ENCODE results near the gene ELL3.
"Not testable (repeated sequence)": the region's sequence is repeated elsewhere in the genome, so short reads cannot be mapped to it uniquely, and the experiment has no call there.

Gene ELL3

GRCh38 chr15:43749690-43750345, 26.9 kb downstream of the ELL3 start:
- H3K27me3 ChIP-seq = no peaks in the 10 kb centered on the region
- TF ChIP-seq, protein P1, sequence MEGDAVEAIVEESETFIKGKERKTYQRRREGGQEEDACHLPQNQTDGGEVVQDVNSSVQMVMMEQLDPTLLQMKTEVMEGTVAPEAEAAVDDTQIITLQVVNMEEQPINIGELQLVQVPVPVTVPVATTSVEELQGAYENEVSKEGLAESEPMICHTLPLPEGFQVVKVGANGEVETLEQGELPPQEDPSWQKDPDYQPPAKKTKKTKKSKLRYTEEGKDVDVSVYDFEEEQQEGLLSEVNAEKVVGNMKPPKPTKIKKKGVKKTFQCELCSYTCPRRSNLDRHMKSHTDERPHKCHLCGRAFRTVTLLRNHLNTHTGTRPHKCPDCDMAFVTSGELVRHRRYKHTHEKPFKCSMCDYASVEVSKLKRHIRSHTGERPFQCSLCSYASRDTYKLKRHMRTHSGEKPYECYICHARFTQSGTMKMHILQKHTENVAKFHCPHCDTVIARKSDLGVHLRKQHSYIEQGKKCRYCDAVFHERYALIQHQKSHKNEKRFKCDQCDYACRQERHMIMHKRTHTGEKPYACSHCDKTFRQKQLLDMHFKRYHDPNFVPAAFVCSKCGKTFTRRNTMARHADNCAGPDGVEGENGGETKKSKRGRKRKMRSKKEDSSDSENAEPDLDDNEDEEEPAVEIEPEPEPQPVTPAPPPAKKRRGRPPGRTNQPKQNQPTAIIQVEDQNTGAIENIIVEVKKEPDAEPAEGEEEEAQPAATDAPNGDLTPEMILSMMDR (IDR thresholded peaks at IDR 0.05) = no peak
- DNase-seq = no peak
- H3K36me3 ChIP-seq = peaks cover 4 to 17% (median 6%) of the 10 kb centered on the region in 3 donors
- no peaks in the 10 kb centered on the region for H3K9me3 ChIP-seq
- H3K4me3 ChIP-seq = peak overlapping the region in 1 of 2 donors; percentile 16
- H3K4me1 ChIP-seq = peaks cover 0 to 48% (median 40%) of the 10 kb centered on the region in 4 donors
- intact Hi-C loops (cut with DNase I; ENCODE audit: low total_unique reads) = no loop called here
- H3K27ac ChIP-seq = peak overlapping the region in 1 of 2 donors; percentile 0

GRCh38 chr15:43748376-43748775, 28.4 kb downstream of the ELL3 start:
- Histone ChIP-seq H3K27me3 (no peaks in the 10 kb centered on the region), H3K27ac (no peak overlapping the region), H3K4me3 (peak overlapping the region; percentile 71 to 76), H3K36me3 (peaks cover 0 to 7% (median 0%) of the 10 kb centered on the region in 3 donors), H3K9me3 (no peaks in the 10 kb centered on the region), H3K4me1 (peaks cover 0 to 48% (median 40%) of the 10 kb centered on the region in 4 donors)
- TF ChIP-seq, protein P1 (IDR thresholded peaks at IDR 0.05) = no peak
- intact Hi-C loops (cut with DNase I; ENCODE audit: low total_unique reads) = no loop called here
- DNase-seq = no peak

DNA sequence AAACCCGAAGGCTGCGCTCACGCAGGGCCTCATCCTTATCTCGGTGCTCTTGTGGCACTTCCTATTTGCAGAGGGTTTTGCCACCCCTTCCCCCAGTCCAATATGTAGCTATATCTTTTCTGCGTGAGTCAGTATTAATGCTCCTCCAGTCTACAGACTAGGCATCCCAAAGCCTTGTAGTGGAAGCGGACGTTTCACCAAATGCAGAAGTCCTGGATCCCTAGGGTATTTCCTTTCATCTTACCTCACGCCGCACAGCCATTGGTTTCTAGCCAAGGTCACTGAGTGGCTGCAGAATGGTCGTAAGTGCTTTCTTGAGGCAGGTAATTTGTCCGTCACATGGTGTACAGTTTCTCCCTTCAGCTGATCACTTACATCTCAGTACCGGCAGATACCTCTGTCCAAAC, 29.9 kb downstream of the ELL3 start:
- H3K9me3 ChIP-seq; DNase-seq; H3K27me3 ChIP-seq; intact Hi-C loops (cut with DNase I; ENCODE audit: low total_unique reads); H3K36me3 ChIP-seq: not testable (repeated sequence)
- Histone ChIP-seq H3K4me1 (peaks cover 0 to 45% (median 38%) of the 10 kb centered on the region in 4 donors), H3K27ac (peak overlapping the region; percentile 93 to 96), H3K4me3 (peak overlapping the region; percentile 71 to 76)

DNA sequence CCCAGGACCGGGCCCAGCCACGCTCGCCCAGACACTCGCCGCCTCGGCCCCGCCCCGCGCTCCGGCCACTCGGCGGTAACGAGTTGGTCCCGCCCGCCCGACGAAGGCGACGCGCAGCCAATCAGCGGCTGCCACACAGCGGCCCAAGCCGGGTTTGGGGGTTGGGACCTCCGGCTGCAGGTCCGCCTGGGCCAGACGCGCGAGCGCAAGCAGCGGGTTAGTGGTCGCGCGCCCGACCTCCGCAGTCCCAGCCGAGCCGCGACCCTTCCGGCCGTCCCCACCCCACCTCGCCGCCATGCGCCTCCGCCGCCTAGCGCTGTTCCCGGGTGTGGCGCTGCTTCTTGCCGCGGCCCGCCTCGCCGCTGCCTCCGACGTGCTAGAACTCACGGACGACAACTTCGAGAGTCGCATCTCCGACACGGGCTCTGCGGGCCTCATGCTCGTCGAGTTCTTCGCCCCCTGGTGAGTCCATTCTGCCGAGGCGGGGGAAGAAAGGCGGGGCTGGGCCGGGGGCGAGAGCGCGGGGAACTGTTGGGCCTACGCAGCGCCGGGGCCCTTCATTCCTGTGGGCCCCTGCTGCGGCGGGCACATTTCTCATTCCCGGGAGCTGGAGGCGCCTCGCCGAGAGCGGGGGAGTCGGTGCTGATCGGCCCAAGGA, 30.4 kb downstream of the ELL3 start, which contains the start of gene PDIA3:
Gene PDIA3, plus strand, starts transcription at position 194 of the 658 bp plus-strand sequence. Its CDS starts 102 bp downstream, at position 296.
- H3K27me3 ChIP-seq; intact Hi-C loops (cut with DNase I; ENCODE audit: low total_unique reads); H3K36me3 ChIP-seq; H3K9me3 ChIP-seq: not testable (repeated sequence)
- Histone ChIP-seq H3K4me1 (peaks cover 0 to 40% (median 34%) of the 10 kb centered on the region in 4 donors), H3K4me3 (peak within 1 kb of the TSS; percentile 71 to 76), H3K27ac (peak within 1 kb of the TSS; percentile 93 to 96)
- TF ChIP-seq, protein P1 (IDR thresholded peaks at IDR 0.05) = peak in 1 of 2 experiments; percentile 37
- DNase-seq = peak; percentile 91 to 96

GRCh38 chr15:43735416-43735815, 41.4 kb downstream of the ELL3 start:
- intact Hi-C loops (cut with DNase I; ENCODE audit: low total_unique reads) = no loop called here
- Histone ChIP-seq H3K27me3 (no peaks in the 10 kb centered on the region), H3K9me3 (no peaks in the 10 kb centered on the region), H3K27ac (no peak overlapping the region), H3K36me3 (no peaks in the 10 kb centered on the region), H3K4me1 (no peaks in the 10 kb centered on the region), H3K4me3 (no peak overlapping the region)
- TF ChIP-seq, protein P1 (IDR thresholded peaks at IDR 0.05) = no peak
- no peak for DNase-seq

GRCh38 chr15:43728053-43728725, 48.6 kb downstream of the ELL3 start:
- H3K27me3 ChIP-seq; intact Hi-C loops (cut with DNase I; ENCODE audit: low total_unique reads); H3K9me3 ChIP-seq; DNase-seq; H3K36me3 ChIP-seq; H3K4me3 ChIP-seq: not testable (repeated sequence)
- H3K27ac ChIP-seq = peak overlapping the region; percentile 67 to 77
- peaks cover 0 to 19% (median 10%) of the 10 kb centered on the region in 4 donors for H3K4me1 ChIP-seq

DNA sequence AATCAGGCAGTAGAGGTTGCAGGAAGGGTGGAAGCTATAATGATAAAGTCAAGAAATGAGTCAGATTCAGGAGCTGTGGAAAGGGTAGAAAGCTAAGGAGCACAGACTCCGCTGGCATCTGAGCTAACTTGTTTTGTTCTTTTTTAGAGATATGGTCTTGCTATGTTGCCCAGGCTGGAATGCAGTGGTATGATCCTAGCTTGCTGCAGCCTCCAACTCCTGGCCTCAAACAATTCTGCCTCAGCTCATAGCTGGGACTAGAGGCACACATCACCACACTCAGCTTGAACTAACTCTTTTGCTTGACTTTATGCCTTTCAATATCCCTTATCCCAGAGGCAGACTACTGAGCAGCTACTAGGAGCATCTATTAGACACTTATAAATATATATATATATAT, 50.5 kb downstream of the ELL3 start:
- H3K9me3 ChIP-seq; DNase-seq; intact Hi-C loops (cut with DNase I; ENCODE audit: low total_unique reads); H3K27me3 ChIP-seq; H3K27ac ChIP-seq; H3K4me3 ChIP-seq; H3K36me3 ChIP-seq: not testable (repeated sequence)
- H3K4me1 ChIP-seq = peaks cover 0 to 19% (median 10%) of the 10 kb centered on the region in 4 donors

Measured in tibial artery (tissue), 4 donors.